Ureter (tissue), 1 donor: ENCODE measurements around the gene SLC46A1. TPM values are rescaled to one million over a fixed set of nuclear protein-coding genes. Genes with fewer than 3 reads are reported as not detected.

Source experiments
- DNase-seq: peaks from one replicate; pipeline ENCODE4 v3.0.0-alpha.2; 2020; ENCODE audit warnings: low spot score
- total RNA-seq: library from RNA; stranded (reverse); gene quantifications from one replicate; pipeline ENCODE4 v1.2.4, GENCODE V29; 2023
- donor health status: DM: yes; HTN: yes; CAD: no.

The SLC46A1 gene
- total RNA-seq, 1 donor from 2014 or later = 15.4 TPM

GRCh38 chr17:28404007-28404406 lies 2.0 kb downstream of the SLC46A1 start:
- no peak for DNase-seq

GRCh38 chr17:28402844-28403243 lies 3.2 kb downstream of the SLC46A1 start:
- no peak for DNase-seq

DNA sequence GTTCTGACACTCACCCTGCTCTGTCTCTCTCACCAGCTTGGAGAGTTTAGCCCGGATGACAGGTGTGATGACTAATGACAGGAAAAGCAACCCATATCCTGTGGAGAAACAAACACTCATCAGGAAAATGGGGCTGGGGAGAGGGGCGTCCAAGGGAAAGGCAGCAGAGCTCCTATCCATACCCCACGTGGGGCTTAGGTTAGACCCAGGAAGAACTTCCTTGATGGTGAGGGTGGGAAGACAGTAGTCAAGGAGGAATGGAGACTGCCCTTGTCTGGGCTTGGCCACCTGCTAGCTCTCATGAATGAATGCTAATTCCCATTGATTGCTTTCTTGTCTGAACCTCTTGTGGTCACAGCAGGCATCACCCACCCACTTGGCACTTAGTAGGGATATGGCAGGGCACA lies 3.8 kb downstream of the SLC46A1 start:
- no peak for DNase-seq

GRCh38 chr17:28399808-28400207 lies 6.2 kb downstream of the SLC46A1 start:
- DNase-seq = no peak

DNA sequence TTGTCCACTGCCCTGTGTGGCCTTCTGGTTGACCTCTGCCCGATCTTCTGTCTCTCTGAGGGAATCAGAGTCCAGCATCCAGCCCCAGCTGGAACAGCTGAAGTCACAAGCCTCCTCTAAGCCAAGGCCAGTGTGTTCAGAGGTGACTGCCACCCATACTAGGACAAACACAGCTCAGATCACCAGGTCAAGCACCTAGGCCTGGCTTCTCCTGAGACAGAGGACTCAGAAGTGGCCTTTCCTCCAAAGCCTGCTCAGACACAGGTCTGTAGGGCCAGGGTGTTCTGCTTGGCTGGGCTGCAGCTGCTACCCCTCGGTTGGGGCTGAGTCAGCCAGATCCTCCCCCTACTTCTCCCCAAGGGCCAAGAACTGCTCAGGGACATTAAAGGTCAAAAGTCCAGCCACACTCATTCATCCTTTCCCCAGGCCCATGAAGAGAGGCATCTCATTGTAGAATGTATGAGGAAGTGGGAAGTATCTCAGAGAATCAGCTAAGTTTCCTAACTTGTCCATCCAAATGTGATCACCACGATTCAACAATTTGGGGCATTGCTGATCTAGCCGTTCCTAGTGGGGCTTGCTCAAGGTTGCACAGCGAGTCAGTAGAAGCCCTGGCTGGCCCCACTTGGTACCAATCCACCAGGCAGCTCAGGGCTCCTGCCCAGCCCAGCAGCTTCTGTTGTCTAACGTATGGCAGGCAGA lies 7.6 kb downstream of the SLC46A1 start:
- DNase-seq = no peak

GRCh38 chr17:28397687-28398279 lies 8.2 kb downstream of the SLC46A1 start:
- DNase-seq = no peak

GRCh38 chr17:28397275-28397674 lies 8.7 kb downstream of the SLC46A1 start:
- DNase-seq = no peak

- DNase-seq = no peak
Measured at GRCh38 chr17:28396635-28397239, 9.3 kb downstream of the SLC46A1 start.

- no peak for DNase-seq
Measured at GRCh38 chr17:28395968-28396367, 10.0 kb downstream of the SLC46A1 start.

DNA sequence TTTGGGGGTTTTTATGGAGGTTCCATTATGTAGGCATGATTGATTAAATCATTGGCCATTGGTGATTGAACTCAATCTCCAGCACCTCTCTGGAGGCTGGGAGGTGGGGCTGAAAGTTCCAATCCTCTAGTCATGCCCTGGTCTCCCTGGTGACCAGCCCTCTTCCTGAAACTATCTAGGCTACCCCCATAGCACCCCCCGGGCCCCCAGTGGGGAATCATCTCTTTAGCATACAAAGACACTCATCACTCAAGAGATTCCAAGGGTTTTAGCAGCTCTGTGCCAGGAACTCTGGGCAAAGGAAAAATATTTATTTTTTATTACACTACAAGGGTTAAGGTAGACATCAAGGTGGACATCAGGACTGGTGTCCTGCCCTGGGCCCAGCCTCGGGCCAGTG lies 10.6 kb downstream of the SLC46A1 start:
- DNase-seq = no peak

GRCh38 chr17:28394337-28395116 lies 11.5 kb downstream of the SLC46A1 start:
- no peak for DNase-seq

DNA sequence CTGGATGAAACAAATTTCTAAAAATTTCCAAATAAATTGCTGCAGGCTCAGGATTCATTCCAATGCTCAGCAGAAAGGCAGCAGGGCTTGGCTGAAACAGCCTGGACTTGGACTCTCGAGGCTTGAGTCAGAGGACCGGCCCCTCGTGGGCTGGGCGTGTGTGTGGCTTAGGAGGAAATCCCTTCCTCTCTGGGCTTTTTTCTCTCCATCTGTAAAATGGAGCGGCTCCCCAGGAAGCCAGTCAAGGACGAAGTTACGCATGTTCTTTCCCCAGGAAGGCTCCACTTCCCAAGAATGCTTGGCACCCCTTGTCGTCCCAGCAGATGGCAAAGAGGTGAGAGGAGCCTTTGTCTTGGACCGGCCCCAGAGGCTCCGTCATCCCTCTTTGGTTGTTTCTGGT lies 13.5 kb downstream of the SLC46A1 start:
- no peak for DNase-seq

DNA sequence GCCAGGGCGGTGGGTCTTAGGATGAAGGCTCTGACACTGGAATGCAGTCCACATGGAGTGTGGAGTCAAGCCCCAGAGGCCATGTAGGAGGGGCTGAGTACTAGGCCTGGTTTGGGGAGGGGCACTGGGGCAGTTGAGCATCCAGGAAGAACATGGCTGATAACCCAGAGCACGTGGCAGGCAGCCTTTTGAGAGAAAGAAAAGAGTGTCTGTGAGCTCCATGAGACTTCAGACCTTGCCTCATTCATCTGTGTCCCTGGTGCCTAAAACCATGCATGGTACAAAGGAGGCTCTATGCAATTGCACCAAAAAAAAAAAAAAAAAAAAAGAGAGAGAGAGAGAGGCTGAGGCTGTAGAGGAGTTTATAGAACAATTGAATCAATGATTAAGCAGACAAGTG lies 14.6 kb downstream of the SLC46A1 start:
- DNase-seq = no peak

GRCh38 chr17:28390984-28391383 lies 15.0 kb downstream of the SLC46A1 start:
- DNase-seq = no peak

GRCh38 chr17:28390563-28390962 lies 15.4 kb downstream of the SLC46A1 start:
- DNase-seq = no peak

GRCh38 chr17:28390141-28390540 lies 15.9 kb downstream of the SLC46A1 start:
- no peak for DNase-seq

DNA sequence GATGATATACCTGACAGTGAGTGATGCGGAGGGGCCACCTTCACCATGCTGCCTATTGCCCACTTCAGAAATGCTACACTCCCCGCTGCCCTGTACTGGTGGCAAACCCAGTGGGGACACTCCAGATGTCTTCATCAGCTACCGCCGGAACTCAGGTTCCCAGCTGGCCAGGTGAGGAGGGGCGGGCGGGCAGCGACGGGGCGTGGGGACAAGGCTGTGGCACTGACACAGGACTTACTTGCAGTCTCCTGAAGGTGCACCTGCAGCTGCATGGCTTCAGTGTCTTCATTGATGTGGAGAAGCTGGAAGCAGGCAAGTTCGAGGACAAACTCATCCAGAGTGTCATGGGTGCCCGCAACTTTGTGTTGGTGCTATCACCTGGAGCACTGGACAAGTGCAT lies 17.9 kb downstream of the SLC46A1 start:
- DNase-seq = no peak

DNA sequence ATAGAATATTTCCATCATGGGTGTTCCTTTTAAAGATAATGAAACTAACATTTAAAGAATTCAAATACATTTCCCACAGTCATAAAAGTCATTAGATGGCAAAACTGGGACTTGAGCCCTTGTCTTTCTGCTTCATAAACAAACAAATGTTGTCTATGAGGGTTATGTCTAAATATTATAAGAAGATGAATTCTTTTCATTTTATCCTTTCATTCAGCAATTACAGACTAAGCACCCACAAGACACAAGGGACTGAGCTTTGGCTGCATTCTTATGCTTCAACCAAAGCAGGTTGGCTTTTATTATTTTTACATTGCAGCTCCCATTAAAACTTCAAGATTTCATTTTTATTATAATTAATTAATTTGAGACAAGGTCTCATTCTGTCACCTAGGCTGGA lies 19.6 kb downstream of the SLC46A1 start:
- DNase-seq = no peak

DNA sequence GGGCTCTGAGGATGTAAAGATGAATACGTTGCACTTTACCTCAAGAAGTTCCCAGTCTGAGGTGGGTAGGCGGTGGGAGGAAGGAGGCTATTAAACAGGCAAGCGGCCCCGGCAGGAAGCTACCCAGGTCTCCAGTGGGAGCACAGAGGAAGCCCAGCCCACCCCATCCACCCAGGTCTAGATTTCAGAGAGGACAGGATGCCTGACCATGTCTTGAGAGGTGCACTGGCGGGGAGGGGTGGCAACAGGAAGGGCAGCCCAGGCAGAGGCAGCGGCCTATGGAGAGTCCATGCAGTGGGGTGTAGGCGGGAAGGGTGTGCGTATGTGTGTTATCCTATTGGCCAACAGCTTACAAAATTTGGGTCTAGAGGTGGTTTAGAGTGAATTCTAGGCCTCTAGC lies 20.6 kb downstream of the SLC46A1 start:
- DNase-seq = no peak

GRCh38 chr17:28385037-28385400 lies 21.0 kb downstream of the SLC46A1 start:
- no peak for DNase-seq

GRCh38 chr17:28384281-28385036 lies 21.6 kb downstream of the SLC46A1 start:
- DNase-seq = peak; percentile 83
